ENCODE results near the gene SCMH1.

The SCMH1 gene

DNA sequence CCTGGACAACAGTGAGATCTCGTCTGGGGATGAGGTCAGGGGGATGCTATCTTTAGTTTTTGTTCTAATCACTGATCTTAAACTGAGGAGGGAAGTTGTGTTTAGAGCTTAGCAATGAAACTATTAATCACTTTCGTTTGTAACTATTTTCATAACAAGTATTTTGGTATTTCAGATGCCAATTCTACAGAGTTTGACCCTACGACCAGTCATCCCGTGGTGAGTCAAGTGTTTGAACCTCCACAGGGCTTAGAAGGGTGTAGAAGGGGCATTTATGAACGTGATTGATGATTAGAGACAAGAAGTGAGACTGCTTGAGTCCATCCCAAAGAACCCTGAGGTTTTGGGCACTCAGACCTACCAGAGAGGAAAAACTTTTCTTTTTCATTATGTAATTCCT, 236.2 kb downstream of the SCMH1 start:
- DNase-seq (ENCODE audit: low read depth, low spot score) = no peak

DNA sequence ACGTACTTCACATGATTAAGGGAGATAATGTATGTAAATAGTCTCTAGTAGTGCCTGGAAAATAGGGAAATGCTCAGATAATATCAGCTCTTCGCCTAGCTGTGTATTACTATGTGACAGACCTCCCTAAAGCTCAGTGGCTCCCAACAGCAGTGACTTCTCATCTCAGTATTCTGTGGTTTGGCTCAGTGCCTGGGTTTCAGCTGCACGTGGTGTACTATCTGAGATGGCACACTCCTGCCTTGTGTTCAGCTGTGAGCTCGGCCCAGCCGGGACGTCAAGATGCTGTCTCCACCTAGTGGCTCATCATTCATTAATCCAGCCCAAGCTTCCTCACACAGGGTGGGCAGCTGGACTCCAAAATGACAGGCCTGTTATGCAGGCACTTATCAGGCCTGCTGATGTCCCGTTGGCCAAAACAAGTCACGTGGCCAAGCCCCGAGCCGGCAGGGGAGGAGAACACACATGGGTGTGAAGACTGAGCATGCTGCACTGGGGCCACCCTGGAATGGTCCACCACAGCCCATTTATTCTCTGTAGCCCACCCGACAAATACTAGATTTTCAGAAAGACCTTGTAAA, 238.4 kb downstream of the SCMH1 start:
- DNase-seq (ENCODE audit: low read depth, low spot score) = peak; percentile 74

DNA sequence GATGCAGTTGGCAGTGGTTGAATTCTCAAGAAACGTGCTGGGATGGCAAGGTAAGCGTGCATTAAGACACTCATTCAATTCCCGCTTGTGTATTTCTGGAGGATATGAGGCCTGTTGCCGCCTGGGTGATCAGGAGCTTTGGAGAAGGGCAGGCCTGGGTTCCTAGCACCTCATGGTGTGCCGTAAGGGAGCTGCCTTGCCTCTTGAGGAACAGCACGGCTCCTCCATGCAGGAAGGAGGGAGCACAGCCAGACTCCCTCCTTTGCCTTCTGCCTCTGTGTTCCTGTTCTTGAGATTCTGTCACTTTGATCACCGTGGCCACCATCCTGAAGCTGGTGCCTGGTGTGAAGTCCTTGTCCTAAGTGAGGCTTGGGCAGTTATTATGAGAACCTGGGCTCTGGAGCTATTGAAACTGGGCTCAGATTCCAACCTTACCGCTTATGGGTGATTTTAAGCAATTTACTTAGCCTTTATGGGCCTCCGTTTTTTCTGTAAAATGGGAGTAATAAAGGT, 238.9 kb downstream of the SCMH1 start:
- no peak for DNase-seq (ENCODE audit: low read depth, low spot score)

DNA sequence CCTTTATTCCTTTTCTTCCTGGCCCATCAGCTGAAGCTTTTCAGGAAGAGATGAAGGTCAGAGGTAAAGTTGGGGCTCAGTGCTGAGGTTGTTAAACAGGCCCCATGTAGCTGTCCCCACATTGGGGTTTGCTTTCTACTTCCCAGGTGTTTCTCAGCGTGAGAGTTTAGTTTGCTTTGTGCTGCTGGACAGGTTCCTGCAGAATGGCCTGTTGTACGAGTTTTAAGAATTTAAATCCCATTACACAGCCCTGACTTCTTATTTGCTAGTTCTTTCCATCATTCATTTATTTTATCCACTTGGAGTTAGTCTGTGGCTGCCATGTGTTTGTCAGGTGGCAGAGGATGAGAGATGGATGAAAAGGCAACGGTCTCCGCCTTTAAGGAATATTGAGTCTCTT, 243.4 kb downstream of the SCMH1 start:
- no peak for DNase-seq (ENCODE audit: low read depth, low spot score)

DNA sequence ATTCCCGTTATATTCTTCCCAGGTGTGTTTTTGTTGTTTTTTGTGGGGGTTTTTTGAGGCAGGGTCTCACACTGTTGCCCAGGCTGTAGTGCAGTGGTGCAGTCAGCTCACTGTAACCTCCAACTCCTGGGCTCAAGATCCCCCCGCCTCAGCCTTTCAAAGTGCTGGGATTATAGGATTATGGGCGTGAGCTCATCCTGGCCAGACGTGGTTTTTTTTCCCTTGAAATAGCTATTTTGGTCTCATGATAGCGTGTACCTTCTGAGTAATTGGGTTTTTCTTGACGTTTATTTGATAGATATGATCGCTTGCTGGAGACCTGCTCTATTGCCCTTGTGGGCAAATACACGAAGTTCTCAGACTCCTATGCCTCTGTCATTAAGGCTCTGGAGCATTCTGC, 245.0 kb downstream of the SCMH1 start:
- no peak for DNase-seq (ENCODE audit: low read depth, low spot score)

DNA sequence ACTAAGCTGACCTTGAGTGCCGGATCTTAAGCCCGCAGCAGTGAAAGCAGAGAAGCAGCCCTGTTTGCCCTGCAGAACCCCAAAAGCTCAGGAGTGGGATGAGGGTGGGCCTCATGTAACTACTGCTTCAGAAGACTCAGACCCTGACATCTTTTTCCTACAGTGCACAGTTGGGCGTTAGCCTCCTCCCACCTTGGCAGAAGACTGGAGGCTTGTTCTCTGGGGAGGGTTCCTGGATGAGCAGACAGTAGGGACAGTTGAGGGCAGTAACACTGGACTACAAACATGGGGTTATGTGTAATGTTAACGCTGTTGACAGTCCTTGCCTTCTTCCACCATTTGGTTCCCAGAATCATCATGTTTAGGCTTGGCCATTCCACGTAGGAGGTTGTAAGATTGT, 253.0 kb downstream of the SCMH1 start:
- no peak for DNase-seq (ENCODE audit: low read depth, low spot score)

DNA sequence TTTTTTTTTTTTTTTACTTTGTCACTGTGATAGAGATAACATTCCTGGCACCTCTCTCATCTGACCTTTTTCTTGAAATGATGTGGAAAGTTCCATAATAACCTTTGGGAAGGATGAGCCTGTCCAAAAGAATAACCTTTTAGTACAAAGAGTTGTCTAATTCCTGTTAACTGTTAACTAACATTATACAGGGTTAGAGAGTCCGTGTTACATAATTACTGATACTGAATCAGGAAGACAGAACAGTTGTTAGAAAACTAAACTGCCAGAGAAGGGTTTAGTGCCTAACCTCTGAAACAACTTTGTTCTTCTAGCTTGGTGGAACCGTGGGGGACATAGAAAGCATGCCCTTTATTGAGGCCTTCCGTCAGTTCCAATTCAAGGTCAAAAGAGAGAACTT, 253.8 kb downstream of the SCMH1 start:
- DNase-seq (ENCODE audit: low read depth, low spot score) = no peak

DNA sequence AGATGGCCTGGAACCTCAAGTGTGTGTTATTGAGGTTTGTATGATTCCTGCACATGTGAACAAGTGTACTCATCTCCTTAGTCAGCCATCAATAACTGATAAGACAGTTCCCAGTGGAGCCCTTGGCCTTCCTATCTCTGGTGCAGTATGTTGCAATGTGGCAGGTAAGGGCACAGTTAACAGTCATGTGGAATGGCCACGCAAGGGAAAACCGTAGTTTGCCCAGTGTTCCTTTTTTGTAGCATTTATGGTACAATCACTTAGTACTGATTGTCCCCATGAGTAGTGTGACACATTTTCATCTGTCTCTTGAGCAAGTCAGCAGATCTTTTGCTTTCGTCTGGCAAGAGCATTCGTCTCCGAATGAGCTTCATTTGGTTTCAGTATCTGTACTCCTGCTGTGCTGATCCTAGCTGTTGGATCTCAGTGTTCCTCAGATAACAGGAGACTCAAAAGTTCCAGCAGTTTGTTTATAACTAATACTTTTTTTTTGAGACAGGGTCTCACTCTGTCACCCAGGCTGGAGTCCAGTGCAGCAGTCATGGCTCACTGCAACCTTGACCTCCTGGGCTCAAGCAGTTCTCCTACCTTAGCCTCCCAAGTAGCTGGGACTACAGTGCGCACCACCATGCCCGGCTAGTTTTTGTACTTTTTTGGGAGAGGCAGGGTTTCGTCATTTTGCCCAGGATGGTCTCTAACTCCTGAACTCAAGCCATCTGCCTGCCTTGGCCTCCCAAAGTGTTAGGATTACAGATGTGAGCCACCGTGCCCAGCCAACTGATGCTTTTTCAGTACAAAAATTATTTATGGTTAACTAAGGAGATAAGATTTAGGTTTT, 254.4 kb downstream of the SCMH1 start:
- DNase-seq (ENCODE audit: low read depth, low spot score) = no peak

DNA sequence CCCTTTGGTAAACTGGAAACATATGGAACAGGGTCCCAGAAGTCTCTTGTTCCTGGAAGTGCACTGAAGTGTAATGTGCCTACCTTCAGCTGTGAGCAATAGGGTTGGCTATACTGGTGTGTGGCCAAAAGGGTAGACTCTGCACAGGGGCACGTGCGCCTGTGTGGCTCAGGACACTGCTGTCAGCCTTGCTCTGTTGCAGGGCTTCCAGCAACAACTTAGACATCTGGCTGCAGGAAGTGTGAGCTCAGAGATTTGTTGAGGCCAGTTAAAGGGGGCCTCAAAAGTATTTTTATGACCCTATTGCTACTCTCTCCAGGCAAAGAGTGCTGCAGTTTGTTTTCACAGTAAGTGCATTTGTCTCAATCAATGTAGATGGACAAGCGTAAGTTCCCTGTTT, 255.2 kb downstream of the SCMH1 start:
- no peak for DNase-seq (ENCODE audit: low read depth, low spot score)

DNA sequence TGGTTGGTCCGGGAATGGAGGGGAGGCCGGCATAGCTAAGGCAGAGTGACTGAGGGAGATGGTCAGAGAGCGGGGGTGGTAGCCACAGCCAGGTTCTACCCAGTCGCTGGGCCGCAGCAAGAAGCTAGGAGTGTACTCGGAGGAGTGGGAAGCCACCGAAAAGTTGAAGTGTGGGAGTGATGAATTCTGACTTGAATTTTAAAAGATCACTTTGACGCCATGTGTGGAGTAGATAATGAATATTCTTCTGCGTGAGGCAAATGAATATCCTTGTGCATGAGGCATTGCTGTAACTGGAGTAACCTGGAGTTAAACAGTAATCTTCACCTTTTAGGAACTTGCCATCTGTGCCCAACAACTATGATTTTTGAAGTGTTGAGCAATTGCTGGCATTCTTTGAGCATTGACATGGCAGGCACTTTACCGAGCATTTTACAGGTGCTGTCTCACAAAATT, 255.8 kb downstream of the SCMH1 start:
- no peak for DNase-seq (ENCODE audit: low read depth, low spot score)

DNA sequence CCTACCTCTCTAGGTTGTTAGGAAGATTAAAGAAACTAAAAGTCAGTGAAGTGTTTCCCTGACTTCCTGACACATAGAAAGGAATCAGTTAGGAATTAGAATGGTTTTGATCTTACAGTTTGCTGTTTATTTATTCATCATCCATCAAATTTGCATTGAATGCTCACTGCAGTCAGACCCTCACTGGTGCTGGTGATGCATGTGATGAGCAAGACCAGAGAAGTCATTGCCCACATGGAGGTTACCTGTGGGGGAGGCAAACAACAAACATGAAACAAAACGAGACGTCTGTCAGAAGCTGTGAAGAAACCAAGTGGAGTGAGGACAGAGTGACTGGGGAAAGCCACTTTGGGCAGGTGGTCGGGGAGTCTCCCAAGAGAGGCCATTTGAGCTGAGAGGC, 256.2 kb downstream of the SCMH1 start:
- DNase-seq (ENCODE audit: low read depth, low spot score) = no peak

DNA sequence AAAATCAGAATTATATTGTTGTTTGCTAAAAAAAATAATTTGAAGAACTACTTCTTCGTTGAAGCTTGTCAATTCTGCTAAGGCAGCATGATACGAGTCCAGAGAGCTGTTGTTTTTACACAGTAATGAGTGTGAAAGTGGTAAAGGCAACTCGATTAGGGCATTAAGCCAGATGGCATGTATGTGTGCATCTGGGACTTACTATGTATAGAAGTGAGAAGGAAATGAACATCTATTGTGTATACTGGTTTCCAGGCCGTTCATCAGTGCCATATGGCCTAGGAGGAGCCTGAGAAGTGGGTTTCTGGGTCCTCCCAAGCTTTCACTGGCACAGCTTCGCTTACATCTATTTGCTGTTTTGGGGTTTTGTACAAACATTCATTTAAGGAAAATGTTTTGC, 256.9 kb downstream of the SCMH1 start:
- DNase-seq (ENCODE audit: low read depth, low spot score) = no peak

DNA sequence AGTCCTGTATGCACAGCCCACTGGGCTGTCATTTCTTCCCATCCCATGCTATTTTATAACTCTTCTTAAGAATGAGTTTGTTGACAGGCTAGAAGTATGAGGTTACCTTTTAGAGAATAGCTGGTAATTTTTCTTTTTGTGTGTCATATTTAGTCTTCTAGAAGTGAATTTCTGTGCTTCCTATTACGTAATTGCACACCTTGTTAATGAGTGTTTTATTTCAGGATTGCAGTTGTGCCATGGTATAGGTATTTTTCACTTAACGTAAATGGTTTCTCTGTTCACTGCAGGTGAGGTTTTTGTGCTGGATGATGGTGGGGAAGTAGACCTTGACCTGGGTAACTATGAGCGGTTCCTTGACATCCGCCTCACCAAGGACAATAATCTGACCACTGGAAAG, 257.6 kb downstream of the SCMH1 start:
- no peak for DNase-seq (ENCODE audit: low read depth, low spot score)

DNA sequence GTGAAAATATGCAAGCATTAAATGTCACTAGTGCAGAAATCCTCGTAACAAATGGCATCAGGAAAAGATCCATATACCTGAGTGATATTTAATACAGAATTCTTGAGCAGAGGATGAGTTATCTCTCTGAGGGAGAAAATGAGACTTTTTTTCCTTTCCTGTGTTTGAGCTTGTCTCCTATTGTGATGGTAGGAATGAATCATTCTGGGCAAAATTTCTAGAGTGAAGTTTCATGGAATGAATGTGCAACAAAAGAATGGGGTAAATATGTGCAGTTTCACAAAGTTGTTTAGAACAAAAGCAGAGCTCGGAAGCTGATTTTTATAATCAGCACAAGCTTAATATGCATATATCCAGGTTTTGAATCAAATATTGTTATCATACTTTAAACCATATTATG, 258.0 kb downstream of the SCMH1 start:
- DNase-seq (ENCODE audit: low read depth, low spot score) = no peak

DNA sequence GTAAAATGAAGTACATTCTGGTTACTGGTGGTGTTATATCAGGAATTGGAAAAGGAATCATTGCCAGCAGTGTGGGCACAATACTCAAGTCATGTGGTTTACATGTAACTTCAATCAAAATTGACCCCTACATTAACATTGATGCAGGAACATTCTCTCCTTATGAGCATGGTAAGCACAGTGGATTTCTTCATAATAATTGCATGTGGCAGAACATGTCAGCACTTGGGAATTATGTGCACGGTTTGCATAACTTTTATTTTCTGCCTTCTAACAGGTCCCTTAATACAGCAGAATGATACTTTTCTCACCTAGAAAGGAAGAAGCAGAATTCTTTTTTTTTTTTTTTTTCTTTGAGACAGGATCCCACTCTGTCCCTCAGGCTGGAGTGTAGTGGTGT, 258.8 kb downstream of the SCMH1 start:
- no peak for DNase-seq (ENCODE audit: low read depth, low spot score)

DNA sequence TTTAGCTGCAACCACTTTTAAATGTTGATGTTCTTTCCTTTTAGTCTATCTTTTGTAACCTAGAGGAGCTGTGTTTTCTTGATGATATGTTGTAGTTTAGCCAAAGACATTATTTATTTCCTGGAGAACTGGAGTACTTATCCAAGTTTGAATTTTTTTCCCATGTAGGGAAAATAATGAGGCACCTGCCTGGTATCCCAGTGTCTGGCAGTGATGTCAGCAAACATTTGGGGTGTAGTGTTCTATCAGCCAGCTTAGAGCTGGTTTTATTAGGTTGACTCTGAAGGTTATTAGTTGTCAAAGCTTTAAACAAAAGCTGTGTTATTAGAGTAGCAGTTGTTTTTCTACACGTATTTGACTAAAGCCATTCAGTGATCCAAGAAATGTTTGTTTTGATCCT, 259.4 kb downstream of the SCMH1 start:
- DNase-seq (ENCODE audit: low read depth, low spot score) = no peak

DNA sequence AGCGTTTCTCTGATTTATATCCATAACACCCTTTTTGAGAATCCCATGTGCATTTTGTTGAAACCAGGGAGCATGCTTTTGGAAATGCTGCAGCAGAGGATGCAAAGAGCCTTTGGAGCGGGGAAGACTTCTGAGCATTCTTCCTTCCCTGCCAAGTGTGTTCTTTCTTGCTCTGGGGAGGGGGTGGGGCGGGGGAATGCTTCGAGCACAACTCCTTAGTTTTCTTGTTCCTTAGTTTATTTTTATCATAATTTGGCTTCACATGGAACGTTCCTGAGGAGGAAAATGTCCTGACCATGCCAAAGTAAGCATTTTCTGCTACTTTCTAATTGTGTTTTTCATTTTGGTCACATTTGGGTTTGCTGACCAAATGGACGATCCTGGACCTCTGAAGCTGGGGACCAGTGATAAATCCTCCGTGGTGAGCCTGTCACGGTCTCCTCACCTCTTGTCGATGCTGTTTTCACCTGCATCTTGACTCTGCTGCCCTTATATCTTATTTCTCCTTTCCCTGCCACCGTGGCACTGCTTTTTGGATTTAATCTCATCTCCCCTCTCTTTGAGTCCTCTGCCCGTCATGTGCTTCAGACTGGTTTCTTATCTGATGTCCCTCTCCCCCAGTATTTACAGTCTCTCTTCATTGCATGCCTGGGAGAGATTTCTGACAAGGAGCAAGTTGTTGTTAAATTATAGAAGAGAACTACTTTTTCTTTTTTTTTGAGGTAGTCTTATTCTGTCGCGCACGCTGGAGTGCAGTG, 260.2 kb downstream of the SCMH1 start:
- no peak for DNase-seq (ENCODE audit: low read depth, low spot score)

DNA sequence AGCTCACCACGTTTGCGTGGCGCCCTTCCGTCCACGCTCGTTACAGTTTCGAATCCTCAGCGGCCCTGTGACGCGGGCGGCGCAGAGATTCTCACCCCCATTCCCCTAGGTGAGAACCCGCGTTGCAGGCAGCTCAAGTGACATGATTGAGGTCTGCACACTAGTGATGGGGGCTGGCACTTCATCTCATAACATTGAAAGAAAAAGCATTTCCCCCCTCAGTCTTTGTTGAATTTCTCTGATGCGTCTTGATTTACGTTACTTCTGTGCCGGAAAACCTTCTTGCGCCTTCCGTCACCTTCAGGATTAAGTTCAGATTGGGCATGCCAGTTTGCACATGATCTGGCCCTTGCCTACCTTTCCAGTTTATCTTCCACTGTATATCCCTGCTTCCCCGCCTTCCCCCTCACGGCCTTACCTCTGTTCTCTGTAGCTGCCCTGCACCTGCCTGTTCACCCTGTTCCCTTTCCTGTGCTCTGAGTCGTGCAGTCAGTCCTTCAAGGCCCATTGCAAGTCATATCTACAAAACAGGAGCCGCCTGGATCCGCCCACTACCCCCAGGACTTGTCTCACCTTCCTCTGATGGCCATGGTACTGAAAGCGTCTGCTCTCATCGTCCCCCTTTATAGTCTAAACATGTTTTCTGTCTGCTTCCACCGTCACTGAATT, 261.5 kb downstream of the SCMH1 start:
- peak; percentile 17 for DNase-seq (ENCODE audit: low read depth, low spot score)

DNA sequence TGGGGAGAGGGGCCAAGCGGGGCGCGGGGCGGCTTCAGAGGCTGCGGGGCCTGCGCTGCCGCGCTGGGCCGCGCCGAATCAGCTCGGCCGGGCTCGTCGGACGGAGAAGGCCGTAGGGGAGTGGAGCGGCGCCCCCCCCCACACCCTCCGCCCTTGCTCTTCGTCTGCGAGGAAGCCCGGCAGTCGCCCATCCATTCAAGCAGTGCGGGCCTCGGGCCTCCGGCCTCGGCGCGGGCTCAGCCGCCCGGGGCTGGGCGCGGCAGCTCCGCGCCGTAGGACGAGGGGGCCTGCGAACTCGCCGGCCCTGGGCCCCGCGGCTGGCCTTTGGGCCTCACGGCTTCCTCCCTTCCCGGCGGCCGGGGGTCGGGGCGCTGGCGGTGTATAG, 262.0 kb downstream of the SCMH1 start:
- no peak for DNase-seq (ENCODE audit: low read depth, low spot score)

DNA sequence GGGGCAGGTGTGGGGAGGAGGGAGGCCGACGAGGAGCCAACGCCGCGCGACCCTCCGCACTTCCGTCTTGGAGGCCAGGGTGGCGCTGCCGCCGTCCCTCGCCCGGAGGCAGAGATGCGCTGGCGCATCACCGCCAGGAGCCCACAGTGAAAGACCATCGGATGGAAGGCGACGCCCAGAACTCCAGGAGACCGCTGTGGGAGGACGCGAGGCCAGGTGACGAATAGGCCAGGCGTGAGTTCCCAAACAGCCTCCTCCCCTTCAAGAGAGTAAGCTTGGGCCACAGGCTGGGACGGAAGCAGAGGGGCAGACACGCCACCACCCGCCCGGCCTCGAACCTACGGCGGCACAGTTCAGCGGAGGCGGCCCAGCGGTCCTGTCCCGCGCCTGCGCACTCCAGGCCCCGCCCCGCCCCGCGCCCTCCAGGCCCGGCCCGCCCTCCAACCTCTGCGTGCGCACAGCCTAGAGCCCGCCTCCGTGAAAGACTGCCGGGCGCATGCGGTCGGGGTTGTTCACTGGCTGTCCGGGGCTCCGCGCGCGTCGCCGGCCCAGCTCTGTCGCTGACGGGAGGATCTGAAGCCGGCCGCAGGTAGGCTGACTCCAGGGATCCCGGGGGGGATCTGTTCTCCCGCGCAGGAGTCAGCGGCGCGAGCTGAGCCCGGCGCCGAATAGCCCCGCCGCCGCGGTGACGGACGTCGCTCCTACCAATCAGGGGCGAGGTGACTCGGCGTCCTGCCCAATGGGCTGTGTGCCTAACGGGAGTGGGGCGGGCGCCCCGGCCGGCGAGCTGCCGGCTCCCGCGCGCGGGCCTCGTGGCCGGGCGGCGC, 262.7 kb downstream of the SCMH1 start, which contains the start of gene CTPS1:
Gene CTPS1, plus strand, starts transcription at position 456 of the 827 bp plus-strand sequence. CDS start 3,595 bp downstream, outside the sequence.
- DNase-seq (ENCODE audit: low read depth, low spot score) = peak; percentile 88

DNA sequence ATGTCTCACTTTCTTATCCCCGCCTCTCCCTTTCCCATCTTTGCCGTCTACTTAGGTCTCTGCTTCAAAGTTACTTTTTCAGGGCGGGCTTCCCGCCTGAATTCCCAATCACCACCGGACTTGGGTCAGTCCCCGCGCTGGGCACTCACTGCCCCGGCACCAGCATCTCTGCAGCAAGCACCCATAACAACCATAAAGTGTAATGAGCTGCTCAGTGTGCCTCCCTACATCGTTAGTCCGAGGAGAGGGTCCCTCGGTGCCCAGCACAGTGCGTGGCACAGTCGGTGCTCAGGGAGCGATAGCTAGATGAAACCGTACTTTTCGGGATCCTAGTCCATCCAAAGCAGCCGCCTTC, 263.2 kb downstream of the SCMH1 start:
- no peak for DNase-seq (ENCODE audit: low read depth, low spot score)

All from activated CD4-positive, CD25-positive, alpha-beta regulatory T cell treated with anti-CD3 and anti-CD28 coated beads, Interleukin-2, amount 50 U/mL, for 16 hours (primary cell).